Activated CD4-positive, alpha-beta memory T cell treated with anti-CD3 and anti-CD28 coated beads for 36 hours (primary cell): Measurements from ENCODE around the gene RAB5B. TPM values are rescaled to one million over a fixed set of nuclear protein-coding genes. Genes with fewer than 3 reads are reported as not detected.
"Not testable (repeated sequence)": the region's sequence is repeated elsewhere in the genome, so short reads cannot be mapped to it uniquely, and the experiment has no call there.

ENCODE experiments used
- CTCF ChIA-PET: fragments of 350-600 bp; sonication (Branson Sonifier 250); formaldehyde crosslinking; loops from one replicate; lab custom pipeline; 2021; ENCODE audit warnings: antibody characterized with exemption, inconsistent platforms; lab: Charles Lee
- POLR2A ChIA-PET: fragments of 350-600 bp; sonication (Branson Sonifier 250); formaldehyde crosslinking; loops from one replicate; lab custom pipeline; 2021; ENCODE audit warnings: antibody characterized with exemption; lab: Charles Lee
- DNase-seq: peaks from one replicate; pipeline ENCODE4 v3.0.0-alpha.2; 2020
- H3K27ac Mint-ChIP-seq: one replicate; pipeline ENCODE4 v1.8.0; 2021; ENCODE audit warnings: mixed read lengths
- H3K27me3 Mint-ChIP-seq: one replicate; pipeline ENCODE4 v1.8.0; 2021; ENCODE audit warnings: mixed read lengths
- H3K36me3 Mint-ChIP-seq: one replicate; pipeline ENCODE4 v1.8.0; 2021; ENCODE audit warnings: mixed read lengths
- H3K4me1 Mint-ChIP-seq: one replicate; pipeline ENCODE4 v1.8.0; 2021; ENCODE audit warnings: low read depth, mixed read lengths
- H3K4me3 Mint-ChIP-seq: one replicate; pipeline ENCODE4 v1.8.0; 2021; ENCODE audit warnings: mild to moderate bottlenecking, mixed read lengths
- H3K9me3 Mint-ChIP-seq: one replicate; pipeline ENCODE4 v1.8.0; 2021; ENCODE audit warnings: mixed read lengths
- intact Hi-C: fragments of 100-400 bp; cut with micrococcal nuclease; formaldehyde crosslinking; loops from one replicate; pipeline ENCODE4 v1.15.1; 2023
- total RNA-seq, 2 experiments: library from RNA; stranded (reverse); gene quantifications; one replicate each; pipeline ENCODE4 v1.2.3, GENCODE V29; 2021

The RAB5B gene
- total RNA-seq, 2 experiments from 2014 or later: 44.8 to 46.4 TPM

GRCh38 chr12:56040963-56041551 lies 67.2 kb downstream of the RAB5B start:
- intact Hi-C loops: loop anchor here (1.0 to 10.0 kb wide), 11 partner anchors 20 to 594 kb away; partner anchors contain the start of genes BAZ2A, IKZF4, NABP2 and PA2G4
- Mint-ChIP-seq H3K36me3 (peaks cover 34% of the 10 kb centered on the region), H3K27ac (peak overlapping the region; percentile 98), H3K4me3 (peak overlapping the region; percentile 98), H3K4me1 (peaks cover 40% of the 10 kb centered on the region), H3K9me3 (no peaks in the 10 kb centered on the region), H3K27me3 (no peaks in the 10 kb centered on the region)
- POLR2A ChIA-PET: interaction anchor here (0.8 to 1.4 kb wide), 4 partner anchors 19 to 43 kb away, joined by 3 to 4 read pairs (median 4); partner anchors contain the start of genes IKZF4 and SUOX
- CTCF ChIA-PET: interaction anchor here (1.0 to 3.2 kb wide), 9 partner anchors 12 to 303 kb away, joined by 3 to 26 read pairs (median 6); partner anchors contain the start of genes ESYT1, IKZF4 and PA2G4
- peak; percentile 26 for DNase-seq

- no peaks in the 10 kb centered on the region for H3K27me3 Mint-ChIP-seq
- POLR2A ChIA-PET: interaction anchor here (0.8 kb wide), 1 partner anchor 44 kb away, joined by 3 read pairs; the partner anchor contains the start of gene SUOX
- peaks cover 34% of the 10 kb centered on the region for H3K36me3 Mint-ChIP-seq
- CTCF ChIA-PET: interaction anchor here (1.4 to 3.2 kb wide), 3 partner anchors 12 to 303 kb away, joined by 5 to 18 read pairs (median 13); no protein-coding TSS in a partner anchor
- H3K4me3 Mint-ChIP-seq: peak within 1 kb of the TSS; percentile 98
- H3K9me3 Mint-ChIP-seq: no peaks in the 10 kb centered on the region
- intact Hi-C loops: loop anchor here (1.0 to 10.0 kb wide), 11 partner anchors 21 to 593 kb away; partner anchors contain the start of genes BAZ2A, IKZF4, NABP2 and PA2G4
- DNase-seq: peak; percentile 95
- H3K27ac Mint-ChIP-seq: peak within 1 kb of the TSS; percentile 98
- H3K4me1 Mint-ChIP-seq: peaks cover 47% of the 10 kb centered on the region
These were observed 67.9 kb downstream of the RAB5B start, which contains the start of gene RPS26 for GRCh38 chr12:56041552-56042429. Gene RPS26 (plus strand): TSS chr12:56041918. CDS start chr12:56042167, 249 bp downstream.

- Mint-ChIP-seq H3K4me1 (peaks cover 53% of the 10 kb centered on the region), H3K27ac (peak overlapping the region; percentile 98), H3K4me3 (peak overlapping the region; percentile 98), H3K36me3 (peaks cover 34% of the 10 kb centered on the region)
- DNase-seq, H3K9me3 Mint-ChIP-seq, POLR2A ChIA-PET, H3K27me3 Mint-ChIP-seq, CTCF ChIA-PET: not testable (repeated sequence)
- intact Hi-C loops: loop anchor here (5.0 to 10.0 kb wide), 2 partner anchors 180 to 592 kb away; partner anchors contain the start of genes BAZ2A, NABP2 and RNF41
These were observed 68.5 kb downstream of the RAB5B start for GRCh38 chr12:56042430-56042813.

GRCh38 chr12:56042843-56043242 lies 69.0 kb downstream of the RAB5B start:
- H3K27me3 Mint-ChIP-seq: no peaks in the 10 kb centered on the region
- intact Hi-C loops: loop anchor here (5.0 to 10.0 kb wide), 2 partner anchors 179 to 592 kb away; partner anchors contain the start of genes BAZ2A, NABP2 and RNF41
- H3K27ac Mint-ChIP-seq: peak overlapping the region; percentile 98
- peaks cover 34% of the 10 kb centered on the region for H3K36me3 Mint-ChIP-seq
- H3K4me3 Mint-ChIP-seq: peak overlapping the region; percentile 98
- no peak for DNase-seq
- ChIA-PET POLR2A (no interaction called here), CTCF (no interaction called here)
- no peaks in the 10 kb centered on the region for H3K9me3 Mint-ChIP-seq
- H3K4me1 Mint-ChIP-seq: peaks cover 53% of the 10 kb centered on the region

Other genes starting within 250 kb of the RAB5B start
- gene CD63, start 245.1 kb upstream of the RAB5B start, total RNA-seq: 100 to 1,000 TPM; 204 to 210 TPM
- 1 to 10 TPM; 7.7 to 8.7 TPM for gene GDF11, start 231.0 kb upstream of the RAB5B start, total RNA-seq
- 100 to 1,000 TPM; 104 to 110 TPM for gene SARNP, start 156.4 kb upstream of the RAB5B start, total RNA-seq
- 10 to 100 TPM; 37.9 to 41.2 TPM for gene ORMDL2, start 156.0 kb upstream of the RAB5B start, total RNA-seq
- gene DNAJC14, start 144.5 kb upstream of the RAB5B start, total RNA-seq: 10 to 100 TPM; 34.9 to 35.1 TPM
- under 1 TPM in 1 of 2 experiments, not detected in 1; 0.31 TPM for gene MMP19, start 131.1 kb upstream of the RAB5B start, total RNA-seq
- gene PYM1, start 46.2 kb upstream of the RAB5B start, total RNA-seq: 10 to 100 TPM; 31.6 to 33.0 TPM
- 100 to 1,000 TPM; 348 to 383 TPM for gene DGKA, start 42.9 kb upstream of the RAB5B start, total RNA-seq
- 1 to 10 TPM in 1 of 2 experiments, under 1 TPM in 1; 0.94 to 1.5 TPM for gene PMEL, start 8.0 kb upstream of the RAB5B start, total RNA-seq
- gene CDK2, start 7.2 kb upstream of the RAB5B start, total RNA-seq: 100 to 1,000 TPM; 121 to 127 TPM
- 1 to 10 TPM; 2.4 to 2.7 TPM for gene SUOX, start 23.2 kb downstream of the RAB5B start, total RNA-seq
- 10 to 100 TPM; 14.4 to 15.1 TPM for gene IKZF4, start 47.0 kb downstream of the RAB5B start, total RNA-seq
- 10 to 100 TPM; 28.1 to 40.7 TPM for gene RPS26, start 67.8 kb downstream of the RAB5B start, total RNA-seq
- under 1 TPM; 0.82 to 0.86 TPM for gene ERBB3, start 106.1 kb downstream of the RAB5B start, total RNA-seq
- 100 to 1,000 TPM; 399 to 410 TPM for gene PA2G4, start 130.5 kb downstream of the RAB5B start, total RNA-seq
- 1,000 to 10,000 TPM; 5,210 to 5,251 TPM for gene RPL41, start 142.6 kb downstream of the RAB5B start, total RNA-seq
- 1 to 10 TPM; 5.1 to 7.2 TPM for gene ZC3H10, start 144.2 kb downstream of the RAB5B start, total RNA-seq
- 100 to 1,000 TPM; 142 to 146 TPM for gene ESYT1, start 154.2 kb downstream of the RAB5B start, total RNA-seq
- 10 to 100 TPM; 63.8 to 70.8 TPM for gene MYL6B, start 178.5 kb downstream of the RAB5B start, total RNA-seq
- 1,000 to 10,000 TPM; 1,196 to 1,215 TPM for gene MYL6, start 184.3 kb downstream of the RAB5B start, total RNA-seq
- gene SMARCC2, start 215.4 kb downstream of the RAB5B start, total RNA-seq: 100 to 1,000 TPM in 1 of 2 experiments, 10 to 100 TPM in 1; 96.4 to 103 TPM
- 10 to 100 TPM; 28.2 to 31.2 TPM for gene RNF41, start 247.8 kb downstream of the RAB5B start, total RNA-seq